Naive thymus-derived CD4-positive, alpha-beta T cell (primary cell): ENCODE data around the gene C2orf15. TPM values are rescaled to one million over a fixed set of nuclear protein-coding genes. Genes with fewer than 3 reads are reported as not detected.
"Not testable (repeated sequence)": the region's sequence is repeated elsewhere in the genome, so short reads cannot be mapped to it uniquely, and the experiment has no call there.

Source experiments
- ATAC-seq: fragments of 150-1000 bp; cut with Tn5 transposase; 2 replicates; pipeline ENCODE4 v1.10.0; 2021; ENCODE audit warnings: mild to moderate bottlenecking, moderate library complexity
- CTCF ChIA-PET: fragments of 350-600 bp; sonication (Branson Sonifier 250); formaldehyde crosslinking; loops from one replicate; lab custom pipeline; 2021; ENCODE audit warnings: antibody characterized with exemption; lab: Charles Lee
- POLR2A ChIA-PET: fragments of 350-600 bp; sonication (Branson Sonifier 250); formaldehyde crosslinking; loops from one replicate; lab custom pipeline; 2021; ENCODE audit warnings: antibody characterized with exemption, inconsistent platforms; lab: Charles Lee
- DNase-seq, 9 donors: peaks; one replicate each; pipeline versions ENCODE4 v3.0.0 to v3.0.0-alpha.2; 2020 to 2022; ENCODE audit warnings: mixed read lengths in 1 of 9
- H3K27ac ChIP-seq: one replicate; pipeline ENCODE4 v1.7.0; 2013; ENCODE audit warnings: mild to moderate bottlenecking, low read depth, low read length, moderate library complexity
- H3K27me3 ChIP-seq, 2 donors: one replicate each; pipeline ENCODE4 v1.7.0; 2013; ENCODE audit warnings: low read length in 2 of 2, mild to moderate bottlenecking in 2 of 2, moderate library complexity in 2 of 2; ENCODE audit not compliant: control insufficient read depth in 2 of 2, insufficient read depth in 2 of 2
- H3K36me3 ChIP-seq, 3 experiments: 1 replicate in 2 of 3; 2 replicates in 1 of 3; pipeline ENCODE4 v1.7.0; 2013; ENCODE audit warnings: low read length in 3 of 3, mild to moderate bottlenecking in 3 of 3, moderate library complexity in 1 of 3; ENCODE audit not compliant: insufficient read depth in 3 of 3, control insufficient read depth in 2 of 3
- H3K4me1 ChIP-seq, 2 donors: one replicate each; pipeline ENCODE4 v1.7.0; 2013; ENCODE audit warnings: low read length in 2 of 2, mild to moderate bottlenecking in 2 of 2, moderate library complexity in 1 of 2; ENCODE audit not compliant: control insufficient read depth in 2 of 2, insufficient read depth in 2 of 2
- H3K4me3 ChIP-seq: 2 replicates; pipeline ENCODE4 v1.7.0; 2013; ENCODE audit warnings: mild to moderate bottlenecking, low read length
- H3K9me3 ChIP-seq, 3 experiments: 1 replicate in 2 of 3; 2 replicates in 1 of 3; pipeline ENCODE4 v1.7.0; 2013; ENCODE audit warnings: low read length in 3 of 3; ENCODE audit not compliant: control insufficient read depth in 2 of 3
- H3K27ac Mint-ChIP-seq, 9 donors: one replicate each; pipeline ENCODE4 v1.8.0; 2020 to 2022; ENCODE audit warnings: mixed read lengths in 9 of 9, mild to moderate bottlenecking in 8 of 9, moderate library complexity in 5 of 9, inconsistent platforms in 2 of 9
- H3K27me3 Mint-ChIP-seq, 5 donors: one replicate each; pipeline ENCODE4 v1.8.0; 2021 to 2022; ENCODE audit warnings: mixed read lengths in 5 of 5, mild to moderate bottlenecking in 1 of 5
- H3K36me3 Mint-ChIP-seq, 5 donors: one replicate each; pipeline ENCODE4 v1.8.0; 2020 to 2022; ENCODE audit warnings: mixed read lengths in 5 of 5, mild to moderate bottlenecking in 3 of 5, inconsistent platforms in 1 of 5
- H3K4me1 Mint-ChIP-seq, 7 donors: one replicate each; pipeline ENCODE4 v1.8.0; 2020 to 2022; ENCODE audit warnings: mixed read lengths in 7 of 7, mild to moderate bottlenecking in 3 of 7, inconsistent platforms in 1 of 7
- H3K4me3 Mint-ChIP-seq, 10 donors: one replicate each; pipeline ENCODE4 v1.8.0; 2020 to 2022; ENCODE audit warnings: mild to moderate bottlenecking in 10 of 10, mixed read lengths in 10 of 10, moderate library complexity in 6 of 10, inconsistent platforms in 2 of 10
- H3K9me3 Mint-ChIP-seq, 11 donors: one replicate each; pipeline ENCODE4 v1.8.0; 2020 to 2022; ENCODE audit warnings: mixed read lengths in 11 of 11, mild to moderate bottlenecking in 4 of 11, inconsistent platforms in 1 of 11, moderate library complexity in 1 of 11
- intact Hi-C, 2 donors: fragments of 100-400 bp; cut with micrococcal nuclease; formaldehyde crosslinking; loops; one replicate each; pipeline ENCODE4 v1.15.1; 2023
- polyA plus RNA-seq, 2 donors: library from polyadenylated mRNA; unstranded; fragments of 300-500 nt; fragmentation: Illumina TruSeq; gene quantifications; one replicate each; pipeline ENCODE4 v1.2.3, GENCODE V29; 2021
- total RNA-seq, 6 experiments: library from RNA in 5 of 6; stranded (reverse) in 5 of 6; gene quantifications; 1 replicate in 5 of 6; 2 replicates in 1 of 6; pipeline ENCODE4 v1.2.3 and lab custom pipeline; 2021 to 2026

Gene C2orf15
- total and polyA plus RNA-seq, 7 experiments from 2014 or later: 0.48 to 7.8 (median 3.3) TPM

DNA sequence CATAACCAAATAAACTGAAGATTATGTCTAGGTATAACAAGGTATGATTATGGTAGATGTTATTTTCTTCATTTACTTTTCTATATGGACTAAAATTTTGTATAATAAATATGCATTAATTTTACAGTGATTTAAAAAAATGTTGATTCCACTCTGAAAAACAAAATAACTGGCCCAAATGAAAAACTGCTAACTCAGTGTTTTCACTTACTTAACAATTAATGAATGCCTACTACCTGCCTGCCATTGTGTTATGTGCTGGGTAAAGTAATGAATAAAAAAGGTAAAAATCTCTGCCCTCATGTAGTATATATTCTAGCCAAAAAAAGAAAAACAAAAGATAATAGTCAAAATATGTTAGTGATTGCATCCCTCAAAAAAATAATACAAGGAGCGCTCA is 29.6 kb upstream of the C2orf15 start:
- Histone ChIP-seq H3K9me3 (no peaks in the 10 kb centered on the region), H3K27ac (no peak overlapping the region), H3K27me3 (no peaks in the 10 kb centered on the region), H3K4me3 (no peak overlapping the region), H3K36me3 (no peaks in the 10 kb centered on the region), H3K4me1 (no peaks in the 10 kb centered on the region)
- Mint-ChIP-seq H3K27ac (no peak overlapping the region), H3K36me3 (peaks cover 0 to 8% (median 0%) of the 10 kb centered on the region in 5 donors), H3K27me3 (peaks cover 0 to 2% (median 0%) of the 10 kb centered on the region in 5 donors), H3K4me1 (no peaks in the 10 kb centered on the region), H3K9me3 (no peaks in the 10 kb centered on the region), H3K4me3 (no peak overlapping the region)
- ChIA-PET POLR2A (no interaction called here), CTCF (no interaction called here)
- intact Hi-C loops: no loop called here
- ATAC-seq: no peak
- no peak for DNase-seq

DNA sequence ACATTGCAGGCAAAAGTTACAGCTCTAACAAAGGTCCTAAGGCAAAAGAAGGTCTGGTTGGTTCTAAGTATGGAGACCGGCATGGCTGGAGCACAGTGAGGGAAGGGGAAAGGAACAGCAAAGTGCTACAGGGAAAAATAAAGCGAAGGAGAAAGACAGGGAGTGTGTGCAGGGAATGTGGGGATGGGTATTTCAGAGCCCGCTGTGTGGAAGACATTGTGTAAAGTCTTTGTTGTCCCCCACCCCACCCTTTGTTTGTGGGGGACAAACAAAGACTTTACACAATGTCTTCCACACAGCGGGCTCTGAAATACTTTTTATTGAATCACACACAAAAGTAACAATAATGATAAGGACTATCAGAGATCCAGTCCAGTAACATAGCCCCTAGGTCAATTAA is 28.9 kb upstream of the C2orf15 start:
- Histone ChIP-seq H3K27me3 (no peaks in the 10 kb centered on the region), H3K27ac (no peak overlapping the region), H3K9me3 (no peaks in the 10 kb centered on the region), H3K4me3 (no peak overlapping the region), H3K36me3 (no peaks in the 10 kb centered on the region), H3K4me1 (no peaks in the 10 kb centered on the region)
- Mint-ChIP-seq H3K9me3 (no peaks in the 10 kb centered on the region), H3K4me3 (no peak overlapping the region), H3K27ac (no peak overlapping the region), H3K36me3 (peaks cover 0 to 8% (median 0%) of the 10 kb centered on the region in 5 donors), H3K27me3 (peaks cover 0 to 2% (median 0%) of the 10 kb centered on the region in 5 donors), H3K4me1 (no peaks in the 10 kb centered on the region)
- no peak for ATAC-seq
- DNase-seq: no peak
- CTCF ChIA-PET: no interaction called here
- POLR2A ChIA-PET: no interaction called here
- intact Hi-C loops: no loop called here

DNA sequence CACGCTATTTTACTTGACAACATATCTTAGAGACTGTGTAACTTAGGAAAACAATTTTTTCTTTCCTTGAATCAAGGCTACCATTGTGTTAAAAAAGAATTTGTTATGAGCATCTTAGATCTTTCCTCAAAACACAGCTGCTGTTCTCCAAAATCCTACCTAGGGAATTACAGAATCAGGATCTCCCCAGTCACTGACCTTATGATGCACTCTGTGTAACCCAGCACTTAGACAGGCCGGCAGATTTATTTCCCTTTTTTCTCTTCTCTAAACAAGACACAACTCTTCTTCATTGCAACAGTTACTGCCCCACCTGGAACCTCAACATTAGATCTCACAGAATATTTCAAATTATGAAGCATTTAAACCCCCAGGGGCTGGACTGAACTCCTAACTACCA is 13.5 kb upstream of the C2orf15 start:
- Histone ChIP-seq H3K4me3 (no peak overlapping the region), H3K4me1 (no peaks in the 10 kb centered on the region), H3K27ac (no peak overlapping the region), H3K27me3 (no peaks in the 10 kb centered on the region), H3K36me3 (peaks cover 0 to 17% (median 4%) of the 10 kb centered on the region in 3 experiments), H3K9me3 (peaks cover 0 to 9% (median 7%) of the 10 kb centered on the region in 3 experiments)
- Mint-ChIP-seq H3K4me3 (no peak overlapping the region), H3K9me3 (peaks cover 22 to 95% (median 63%) of the 10 kb centered on the region in 11 donors), H3K27ac (peak overlapping the region in 1 of 9 donors; percentile 13), H3K4me1 (no peaks in the 10 kb centered on the region), H3K27me3 (peaks cover 0 to 2% (median 0%) of the 10 kb centered on the region in 5 donors), H3K36me3 (peaks cover 8 to 74% (median 65%) of the 10 kb centered on the region in 5 donors)
- no peak for DNase-seq
- POLR2A ChIA-PET: no interaction called here
- CTCF ChIA-PET: no interaction called here
- ATAC-seq: no peak
- intact Hi-C loops: no loop called here

DNA sequence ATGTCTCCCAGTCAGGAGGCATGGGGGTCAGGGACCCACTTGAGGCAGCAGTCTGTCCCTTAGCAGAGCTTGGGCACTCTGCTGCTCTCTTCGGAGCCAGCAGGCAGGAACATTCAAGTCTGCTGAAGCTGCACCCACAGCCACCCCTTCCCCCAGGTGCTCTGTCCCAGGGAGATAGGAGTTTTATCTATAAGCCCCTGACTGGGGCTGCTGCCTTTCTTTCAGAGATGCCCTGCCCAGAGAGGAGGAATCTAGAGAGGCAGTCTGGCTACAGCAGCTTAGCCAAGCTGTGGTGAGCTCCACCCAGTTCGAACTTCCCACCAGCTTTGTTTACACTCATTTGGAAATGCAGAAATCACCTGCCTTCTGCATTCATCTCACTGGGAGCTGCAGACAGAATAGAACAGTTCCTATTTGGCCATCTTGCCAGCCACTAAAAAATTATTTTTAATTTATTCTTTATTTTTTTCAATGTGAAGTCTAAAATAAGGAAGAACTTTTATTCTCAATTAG is 6.4 kb upstream of the C2orf15 start:
- DNase-seq, H3K4me1 ChIP-seq, intact Hi-C loops, H3K4me3 ChIP-seq, H3K27ac ChIP-seq, H3K4me3 Mint-ChIP-seq, POLR2A ChIA-PET, H3K36me3 ChIP-seq, H3K27ac Mint-ChIP-seq, H3K9me3 ChIP-seq, ATAC-seq, H3K27me3 ChIP-seq: not testable (repeated sequence)
- CTCF ChIA-PET: interaction anchor here (0.7 kb wide), 1 partner anchor 41 kb away, joined by 3 read pairs; no protein-coding TSS in a partner anchor
- Mint-ChIP-seq H3K36me3 (peaks cover 14 to 45% (median 37%) of the 10 kb centered on the region in 5 donors), H3K9me3 (peaks cover 13 to 81% (median 42%) of the 10 kb centered on the region in 11 donors), H3K4me1 (peaks cover 0 to 19% (median 11%) of the 10 kb centered on the region in 7 donors), H3K27me3 (peaks cover 0 to 33% (median 0%) of the 10 kb centered on the region in 5 donors)

DNA sequence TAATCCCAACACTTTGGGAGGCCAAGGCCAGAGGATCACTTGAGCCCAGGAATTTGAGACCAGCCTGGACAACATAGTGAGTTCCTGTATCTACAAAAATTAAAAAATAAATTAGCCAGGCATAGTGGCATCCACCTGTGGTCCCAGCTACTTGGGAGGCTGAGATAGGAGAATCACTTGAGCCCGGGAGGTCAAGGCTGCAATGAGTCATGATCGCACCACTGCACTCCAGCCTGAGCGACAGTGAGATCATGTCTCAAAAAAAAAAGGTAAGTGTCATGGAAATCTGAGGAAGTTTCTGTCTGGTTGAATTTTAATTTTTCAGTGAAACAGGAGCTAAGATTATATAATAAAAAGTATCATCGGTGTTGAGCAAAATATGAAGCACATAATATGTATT is 2.5 kb upstream of the C2orf15 start:
- Mint-ChIP-seq H3K36me3 (peaks cover 4 to 31% (median 23%) of the 10 kb centered on the region in 5 donors), H3K4me3 (peak overlapping the region in 4 of 10 donors; percentile 1 to 92 (median 37)), H3K27ac (peak overlapping the region in 1 of 9 donors; percentile 57), H3K27me3 (peaks cover 0 to 44% (median 0%) of the 10 kb centered on the region in 5 donors), H3K4me1 (peaks cover 0 to 31% (median 25%) of the 10 kb centered on the region in 7 donors), H3K9me3 (peaks cover 3 to 42% (median 14%) of the 10 kb centered on the region in 11 donors)
- Histone ChIP-seq H3K36me3 (no peaks in the 10 kb centered on the region), H3K27me3 (no peaks in the 10 kb centered on the region), H3K4me3 (no peak overlapping the region), H3K4me1 (peaks cover 13% of the 10 kb centered on the region in 2 donors), H3K9me3 (no peaks in the 10 kb centered on the region), H3K27ac (no peak overlapping the region)
- ChIA-PET CTCF (no interaction called here), POLR2A (no interaction called here)
- no peak for DNase-seq
- no peak for ATAC-seq
- intact Hi-C loops: no loop called here

DNA sequence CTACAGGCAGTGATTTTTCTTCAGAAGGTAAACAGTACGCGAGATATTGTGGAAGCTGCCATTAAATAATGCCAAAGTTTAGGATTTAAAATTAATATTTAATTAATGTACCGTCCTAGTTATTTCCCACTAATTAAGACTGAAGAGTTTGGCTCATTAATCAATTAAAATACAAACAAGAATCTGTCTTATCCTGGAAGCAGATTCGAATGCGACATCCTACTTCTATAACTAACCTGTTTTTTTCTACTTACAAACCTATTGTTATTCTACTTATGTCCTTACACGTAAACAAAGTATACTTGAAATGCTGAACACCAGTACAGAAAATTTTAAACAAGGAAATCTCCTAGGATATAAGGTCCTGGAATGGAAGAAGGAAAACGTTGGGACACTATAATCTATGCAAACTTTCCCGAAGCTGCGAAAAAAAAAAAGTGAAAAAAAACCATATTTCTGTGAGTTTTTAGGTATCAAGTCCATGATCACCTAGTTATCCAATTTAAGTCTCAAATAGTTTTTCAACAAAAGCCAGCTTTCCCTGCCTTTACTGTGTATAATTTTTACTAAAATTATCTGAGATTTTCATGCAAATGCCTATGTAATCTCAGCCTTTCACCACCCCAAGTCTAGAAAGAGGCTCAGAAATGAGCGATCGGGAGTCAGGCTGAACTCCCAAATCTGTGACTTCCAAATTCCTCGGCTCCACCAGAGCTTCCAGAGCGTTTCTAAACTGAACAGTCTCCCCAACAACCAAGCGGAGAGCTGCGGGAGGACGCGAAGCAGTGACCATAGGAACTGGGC is 1.2 kb upstream of the C2orf15 start:
- DNase-seq (no peak), ATAC-seq (no peak)
- peaks cover 0 to 31% (median 25%) of the 10 kb centered on the region in 7 donors for H3K4me1 Mint-ChIP-seq
- peaks cover 0 to 24% (median 20%) of the 10 kb centered on the region in 5 donors for H3K36me3 Mint-ChIP-seq
- CTCF ChIA-PET: interaction anchor here (0.5 kb wide), 1 partner anchor 303 kb away, joined by 4 read pairs; no protein-coding TSS in a partner anchor
- Histone ChIP-seq H3K27ac (peak overlapping the region; percentile 82), H3K4me1 (peaks cover 13% of the 10 kb centered on the region in 2 donors), H3K9me3 (no peaks in the 10 kb centered on the region), H3K36me3 (no peaks in the 10 kb centered on the region), H3K27me3 (no peaks in the 10 kb centered on the region), H3K4me3 (peak overlapping the region; percentile 97)
- intact Hi-C loops: loop anchor here in 1 of 2 donors (2.0 to 10.0 kb wide), 6 partner anchors 23 to 535 kb away; partner anchors contain the start of genes COA5, MGAT4A and UNC50
- H3K4me3 Mint-ChIP-seq: peak overlapping the region; percentile 90 to 99 (median 97)
- POLR2A ChIA-PET: interaction anchor here (0.7 to 4.7 kb wide), 14 partner anchors 13 to 369 kb away, joined by 3 to 101 read pairs (median 5); partner anchors contain the start of genes EIF5B, LIPT1, MITD1 and MRPL30
- H3K9me3 Mint-ChIP-seq: peaks cover 0 to 32% (median 6%) of the 10 kb centered on the region in 11 donors
- peak overlapping the region; percentile 92 to 99 (median 98) for H3K27ac Mint-ChIP-seq
- peaks cover 0 to 41% (median 0%) of the 10 kb centered on the region in 5 donors for H3K27me3 Mint-ChIP-seq
